WTC11 (cell line): ENCODE measurements around the gene FHIT.

Source experiments
- CBFB ChIP-seq: sonication (generic); formaldehyde crosslinking; IDR thresholded peaks from 2 replicates; pipeline ENCODE4 v1.8.1; 2022; ENCODE audit warnings: mild to moderate bottlenecking, low read depth, missing genetic modification reagents
- CDX4 ChIP-seq: fragments of 250-450 bp; sonication (Bioruptor Pico); IDR thresholded peaks from 2 replicates; pipeline ENCODE4 v1.9.0; 2021; ENCODE audit warnings: moderate library complexity, mild to moderate bottlenecking, inconsistent platforms, borderline replicate concordance
- TF ChIP-seq, protein P1 (sequence below): fragments of 200-600 bp; IDR thresholded peaks from 2 replicates; pipeline ENCODE4 v1.8.0; 2022; ENCODE audit warnings: antibody characterized with exemption
- TF ChIP-seq, protein P2 (sequence below): sonication (generic); formaldehyde crosslinking; IDR thresholded peaks from 2 replicates; pipeline ENCODE4 v1.8.1; 2023; ENCODE audit warnings: mild to moderate bottlenecking, missing genetic modification reagents, moderate library complexity

DNA sequence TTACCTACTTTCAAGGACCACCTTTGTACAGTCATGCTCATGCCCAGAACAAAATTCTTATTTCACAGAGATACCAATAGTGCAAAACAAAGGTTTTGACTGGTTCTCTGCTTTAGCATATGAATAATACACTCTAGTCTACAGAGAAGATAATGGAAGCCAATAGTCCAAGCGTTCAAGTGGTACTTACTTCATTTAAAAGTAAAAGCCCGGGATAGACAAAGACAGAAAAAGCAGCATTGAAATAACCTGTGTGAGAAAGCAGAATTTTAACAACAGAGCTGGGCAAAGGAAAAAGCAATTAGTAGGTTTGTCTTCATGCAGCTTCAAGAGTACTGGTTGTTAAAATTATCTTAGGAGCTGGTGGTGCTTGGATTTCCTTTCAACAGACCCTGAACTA, 848.3 kb downstream of the FHIT start:
- TF ChIP-seq, protein P1, sequence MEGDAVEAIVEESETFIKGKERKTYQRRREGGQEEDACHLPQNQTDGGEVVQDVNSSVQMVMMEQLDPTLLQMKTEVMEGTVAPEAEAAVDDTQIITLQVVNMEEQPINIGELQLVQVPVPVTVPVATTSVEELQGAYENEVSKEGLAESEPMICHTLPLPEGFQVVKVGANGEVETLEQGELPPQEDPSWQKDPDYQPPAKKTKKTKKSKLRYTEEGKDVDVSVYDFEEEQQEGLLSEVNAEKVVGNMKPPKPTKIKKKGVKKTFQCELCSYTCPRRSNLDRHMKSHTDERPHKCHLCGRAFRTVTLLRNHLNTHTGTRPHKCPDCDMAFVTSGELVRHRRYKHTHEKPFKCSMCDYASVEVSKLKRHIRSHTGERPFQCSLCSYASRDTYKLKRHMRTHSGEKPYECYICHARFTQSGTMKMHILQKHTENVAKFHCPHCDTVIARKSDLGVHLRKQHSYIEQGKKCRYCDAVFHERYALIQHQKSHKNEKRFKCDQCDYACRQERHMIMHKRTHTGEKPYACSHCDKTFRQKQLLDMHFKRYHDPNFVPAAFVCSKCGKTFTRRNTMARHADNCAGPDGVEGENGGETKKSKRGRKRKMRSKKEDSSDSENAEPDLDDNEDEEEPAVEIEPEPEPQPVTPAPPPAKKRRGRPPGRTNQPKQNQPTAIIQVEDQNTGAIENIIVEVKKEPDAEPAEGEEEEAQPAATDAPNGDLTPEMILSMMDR: no peak
- TF ChIP-seq CDX4 (CRISPR knock-in tag) (no peak), CBFB (CRISPR knock-in tag) (no peak)
- TF ChIP-seq, protein P2, sequence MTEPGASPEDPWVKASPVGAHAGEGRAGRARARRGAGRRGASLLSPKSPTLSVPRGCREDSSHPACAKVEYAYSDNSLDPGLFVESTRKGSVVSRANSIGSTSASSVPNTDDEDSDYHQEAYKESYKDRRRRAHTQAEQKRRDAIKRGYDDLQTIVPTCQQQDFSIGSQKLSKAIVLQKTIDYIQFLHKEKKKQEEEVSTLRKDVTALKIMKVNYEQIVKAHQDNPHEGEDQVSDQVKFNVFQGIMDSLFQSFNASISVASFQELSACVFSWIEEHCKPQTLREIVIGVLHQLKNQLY: no peak
